ENCODE data around the gene ELFN1. TPM values are rescaled to one million over a fixed set of nuclear protein-coding genes. Genes with fewer than 3 reads are reported as not detected.
A peak's percentile ranks its signal among the peaks of the same experiment; 100 is the strongest.

Gene ELFN1
- polyA plus RNA-seq, 1 of the 3 experiments (the other 2 are of a cell fraction), result 0.05 TPM

- POLR2A ChIA-PET, result no interaction called here
- H3K4me2 ChIP-seq, result no peak overlapping the region
- no peak overlapping the region for H3K9ac ChIP-seq
- no peaks in the 10 kb centered on the region for H3K79me2 ChIP-seq (ENCODE audit: insufficient read depth)
- 0 out of 2 replicates have a peak, but pooled peaks cover 6% of the 10 kb centered on the region for H3K27me3 ChIP-seq (ENCODE audit: insufficient read depth)
- H3K4me3 ChIP-seq (ENCODE audit: low read depth in 2 of 2, low read length in 1 of 2), result peak overlapping the region in 1 of 2 experiments; percentile 9; a peak in 1 of 4 replicates
- DNase-seq, result no peak
- no peak overlapping the region for H2AFZ ChIP-seq (ENCODE audit: low read depth)
- CTCF ChIA-PET, result interaction anchor here (0.9 kb wide), 1 partner anchor 424 kb away, joined by 4 read pairs; no protein-coding TSS in a partner anchor
- H3K9me3 ChIP-seq, result no peaks in the 10 kb centered on the region
- H3K36me3 ChIP-seq (replicated peaks in 1 of 2; ENCODE audit: control insufficient read depth in 1 of 2, insufficient read depth in 2 of 2, low read length in 1 of 2), result no peaks in the 10 kb centered on the region
- H3K27ac ChIP-seq (ENCODE audit: low read depth in 2 of 2, low read length in 1 of 2), result no peak overlapping the region
- 54% methylated on average over 3 of the region's 3 CpGs for WGBS (ENCODE audit: low lambda C conversion rate)
- H3F3A ChIP-seq (replicated peaks; ENCODE audit: insufficient read depth), result no peaks in the 10 kb centered on the region
- H4K20me1 ChIP-seq (ENCODE audit: insufficient read depth), result no peaks in the 10 kb centered on the region
- H3K4me1 ChIP-seq (ENCODE audit: control insufficient read depth in 1 of 2, insufficient read depth in 2 of 2, low read depth in 1 of 2, low read length in 1 of 2), result no peaks in the 10 kb centered on the region
- H3K9me2 ChIP-seq, result no peaks in the 10 kb centered on the region
- TF ChIP-seq PBX3 (IDR thresholded peaks at IDR 0.05) (no peak), SIN3A (IDR thresholded peaks at IDR 0.05; ENCODE audit: borderline replicate concordance, low read depth, low read length) (no peak)
Observed at GRCh38 chr7:1785839-1786238, 115.8 kb downstream of the ELFN1 start.

- H3K36me3 ChIP-seq (replicated peaks in 1 of 2; ENCODE audit: control insufficient read depth in 1 of 2, insufficient read depth in 2 of 2, low read length in 1 of 2), result no peaks in the 10 kb centered on the region
- H3K9me2 ChIP-seq, result no peaks in the 10 kb centered on the region
- H3K4me2 ChIP-seq, result no peak overlapping the region
- H3F3A ChIP-seq (replicated peaks; ENCODE audit: insufficient read depth), result no peaks in the 10 kb centered on the region
- H3K79me2 ChIP-seq (ENCODE audit: insufficient read depth), result no peaks in the 10 kb centered on the region
- 0 out of 2 replicates have a peak, but pooled peaks cover 5% of the 10 kb centered on the region for H3K27me3 ChIP-seq (ENCODE audit: insufficient read depth)
- H4K20me1 ChIP-seq (ENCODE audit: insufficient read depth), result no peaks in the 10 kb centered on the region
- H2AFZ ChIP-seq (ENCODE audit: low read depth), result no peak overlapping the region
- ChIA-PET POLR2A (no interaction called here), CTCF (no interaction called here)
- no peak for TF ChIP-seq RAD21 (IDR thresholded peaks at IDR 0.05; ENCODE audit: low read length)
- no peak for TF ChIP-seq USF1 (IDR thresholded peaks at IDR 0.05; ENCODE audit: borderline replicate concordance, low read depth)
- no peak for TF ChIP-seq SMC3 (IDR thresholded peaks at IDR 0.05; ENCODE audit: low read depth, low read length)
- TF ChIP-seq PBX3 (IDR thresholded peaks at IDR 0.05), result no peak
- TF ChIP-seq REST (IDR thresholded peaks at IDR 0.05; ENCODE audit: low read depth, low read length), result no peak
- no peaks in the 10 kb centered on the region for H3K4me1 ChIP-seq (ENCODE audit: control insufficient read depth in 1 of 2, insufficient read depth in 2 of 2, low read depth in 1 of 2, low read length in 1 of 2)
- peaks cover 4% of the 10 kb centered on the region; the same call in 1 of the 2 replicates for H3K9me3 ChIP-seq
- H3K4me3 ChIP-seq (ENCODE audit: low read depth in 2 of 2, low read length in 1 of 2), result no peak overlapping the region
- 55% methylated on average over 9 of the region's 9 CpGs for WGBS (ENCODE audit: low lambda C conversion rate)
- H3K9ac ChIP-seq, result no peak overlapping the region
- H3K27ac ChIP-seq (ENCODE audit: low read depth in 2 of 2, low read length in 1 of 2), result no peak overlapping the region
- DNase-seq, result no peak
Observed at GRCh38 chr7:1787241-1787640, 117.2 kb downstream of the ELFN1 start.
